Natural killer cell (primary cell): ENCODE measurements around the gene LECT2. TPM values are rescaled to one million over a fixed set of nuclear protein-coding genes. Genes with fewer than 3 reads are reported as not detected.

Experiments
- ATAC-seq, 3 donors: fragments of 150-1000 bp in 2 of 3; fragments of 200-7000 bp in 1 of 3; cut with Tn5 transposase; 1 replicate in 1 of 3; 2 replicates in 2 of 3; pipeline ENCODE4 v1.10.0; 2021; ENCODE audit warnings: mild to moderate bottlenecking in 2 of 3, moderate library complexity in 2 of 3
- DNase-seq, 2 donors: peaks; one replicate each; pipeline versions ENCODE4 v3.0.0 to v3.0.0-alpha.2; 2013 to 2021; ENCODE audit warnings: mixed read lengths in 1 of 2
- H3K27ac ChIP-seq: one replicate; pipeline ENCODE4 v1.5.1; 2013; ENCODE audit warnings: mild to moderate bottlenecking, low read length
- H3K27me3 ChIP-seq: one replicate; pipeline ENCODE4 v1.6.1; 2013; ENCODE audit warnings: low read length; ENCODE audit not compliant: control insufficient read depth, insufficient read depth
- H3K36me3 ChIP-seq: one replicate; pipeline ENCODE4 v1.6.1; 2013; ENCODE audit warnings: low read length; ENCODE audit not compliant: control insufficient read depth, insufficient read depth
- H3K4me1 ChIP-seq: one replicate; pipeline ENCODE4 v1.6.1; 2013; ENCODE audit warnings: low read length; ENCODE audit not compliant: control insufficient read depth, insufficient read depth
- H3K4me3 ChIP-seq: one replicate; pipeline ENCODE4 v1.5.1; 2013; ENCODE audit warnings: low read length
- H3K9me3 ChIP-seq: one replicate; pipeline ENCODE4 v1.6.1; 2013; ENCODE audit warnings: low read length; ENCODE audit not compliant: control insufficient read depth, insufficient read depth
- H3K27ac Mint-ChIP-seq, 2 donors: one replicate each; pipeline ENCODE4 v1.8.0; 2022; ENCODE audit warnings: mild to moderate bottlenecking in 2 of 2, mixed read lengths in 2 of 2, moderate library complexity in 1 of 2
- H3K27me3 Mint-ChIP-seq, 2 donors: one replicate each; pipeline ENCODE4 v1.8.0; 2022; ENCODE audit warnings: low read depth in 2 of 2, mixed read lengths in 2 of 2
- H3K36me3 Mint-ChIP-seq: one replicate; pipeline ENCODE4 v1.8.0; 2022; ENCODE audit warnings: mixed read lengths
- H3K4me1 Mint-ChIP-seq, 2 donors: one replicate each; pipeline ENCODE4 v1.8.0; 2022; ENCODE audit warnings: mixed read lengths in 2 of 2
- H3K4me3 Mint-ChIP-seq: one replicate; pipeline ENCODE4 v1.8.0; 2022; ENCODE audit warnings: mild to moderate bottlenecking, moderate library complexity, mixed read lengths
- H3K9me3 Mint-ChIP-seq, 2 donors: one replicate each; pipeline ENCODE4 v1.8.0; 2022; ENCODE audit warnings: mixed read lengths in 2 of 2
- CTCF ChIP-seq: fragments of 200-600 bp; IDR thresholded peaks from one replicate; pipeline ENCODE4 v1.8.0; 2022; ENCODE audit warnings: antibody characterized with exemption
- WGBS: methylation state at CpG from one replicate; pipeline ENCODE4 v1.1.7; 2013; ENCODE audit warnings: missing lambda C conversion rate; ENCODE audit not compliant: insufficient coverage; 5-methylcytosine and 5-hydroxymethylcytosine counted together
- intact Hi-C: fragments of 100-400 bp; cut with micrococcal nuclease; formaldehyde crosslinking; loops from one replicate; pipeline ENCODE4 v1.14.2; 2022
- total RNA-seq, 4 donors: library from RNA; stranded (reverse); fragments of 120-200 nt in 1 of 4; gene quantifications; one replicate each; pipeline versions ENCODE4 v1.2.3 to v1.2.4, GENCODE V29; 2013 to 2022

Gene LECT2
- total RNA-seq, 3 donors from 2014 or later (not counting 1 experiment from before 2014, with no cell fraction given), result not detected

- no peak for DNase-seq
- 14% methylated on average over 3 of the region's 3 CpGs for WGBS
- TF ChIP-seq CTCF, result no peak
- intact Hi-C loops, result no loop called here
- Mint-ChIP-seq H3K27me3 (peaks cover 3 to 23% of the 10 kb centered on the region in 2 donors), H3K9me3 (no peaks in the 10 kb centered on the region), H3K4me1 (no peaks in the 10 kb centered on the region), H3K36me3 (no peaks in the 10 kb centered on the region), H3K4me3 (no peak overlapping the region), H3K27ac (no peak overlapping the region)
- no peaks in the 10 kb centered on the region for H3K4me1 ChIP-seq
- ATAC-seq, result no peak
- no peaks in the 10 kb centered on the region for H3K36me3 ChIP-seq
- H3K9me3 ChIP-seq, result no peaks in the 10 kb centered on the region
- no peaks in the 10 kb centered on the region for H3K27me3 ChIP-seq
- no peak overlapping the region for H3K27ac ChIP-seq
- no peak overlapping the region for H3K4me3 ChIP-seq
These were observed 4.2 kb downstream of the LECT2 start for GRCh38 chr5:135950611-135951010.

GRCh38 chr5:135944967-135945560, 9.7 kb downstream of the LECT2 start:
- Histone ChIP-seq H3K4me1 (no peaks in the 10 kb centered on the region), H3K9me3 (no peaks in the 10 kb centered on the region), H3K36me3 (no peaks in the 10 kb centered on the region), H3K27ac (no peak overlapping the region), H3K4me3 (no peak overlapping the region), H3K27me3 (no peaks in the 10 kb centered on the region)
- intact Hi-C loops, result loop anchor here (1.0 to 5.0 kb wide), 3 partner anchors 117 to 267 kb away; no protein-coding TSS in a partner anchor
- H3K27me3 Mint-ChIP-seq, result peaks cover 8 to 35% of the 10 kb centered on the region in 2 donors
- H3K4me1 Mint-ChIP-seq, result no peaks in the 10 kb centered on the region
- DNase-seq (peak in 1 of 2 donors; percentile 69), ATAC-seq (no peak)
- no peaks in the 10 kb centered on the region for H3K9me3 Mint-ChIP-seq
- TF ChIP-seq CTCF, result peak; percentile 70
- H3K27ac Mint-ChIP-seq, result no peak overlapping the region
- WGBS, result 2% methylated on average over 3 of the region's 3 CpGs
- no peak overlapping the region for H3K4me3 Mint-ChIP-seq
- no peaks in the 10 kb centered on the region for H3K36me3 Mint-ChIP-seq

GRCh38 chr5:135944564-135944963, 10.2 kb downstream of the LECT2 start:
- intact Hi-C loops, result no loop called here
- no peak for TF ChIP-seq CTCF
- Mint-ChIP-seq H3K36me3 (no peaks in the 10 kb centered on the region), H3K4me1 (no peaks in the 10 kb centered on the region), H3K9me3 (no peaks in the 10 kb centered on the region), H3K4me3 (no peak overlapping the region), H3K27ac (no peak overlapping the region), H3K27me3 (peaks cover 8 to 35% of the 10 kb centered on the region in 2 donors)
- no peaks in the 10 kb centered on the region for H3K36me3 ChIP-seq
- no peaks in the 10 kb centered on the region for H3K27me3 ChIP-seq
- no peaks in the 10 kb centered on the region for H3K9me3 ChIP-seq
- H3K4me3 ChIP-seq, result no peak overlapping the region
- no peak overlapping the region for H3K27ac ChIP-seq
- H3K4me1 ChIP-seq, result no peaks in the 10 kb centered on the region
- DNase-seq (no peak), ATAC-seq (no peak)

- Mint-ChIP-seq H3K27me3 (peaks cover 14 to 46% of the 10 kb centered on the region in 2 donors), H3K36me3 (no peaks in the 10 kb centered on the region), H3K4me1 (no peaks in the 10 kb centered on the region), H3K4me3 (no peak overlapping the region), H3K9me3 (no peaks in the 10 kb centered on the region), H3K27ac (no peak overlapping the region)
- Histone ChIP-seq H3K27ac (no peak overlapping the region), H3K4me3 (no peak overlapping the region), H3K9me3 (no peaks in the 10 kb centered on the region), H3K4me1 (no peaks in the 10 kb centered on the region), H3K36me3 (no peaks in the 10 kb centered on the region), H3K27me3 (no peaks in the 10 kb centered on the region)
- no peak for TF ChIP-seq CTCF
- ATAC-seq (no peak), DNase-seq (no peak)
- WGBS, result 66% methylated on average over 2 of the region's 3 CpGs
- intact Hi-C loops, result no loop called here
These were observed 12.5 kb downstream of the LECT2 start for GRCh38 chr5:135942202-135942771.
